ENCODE measurements around the gene METTL14.

DNA sequence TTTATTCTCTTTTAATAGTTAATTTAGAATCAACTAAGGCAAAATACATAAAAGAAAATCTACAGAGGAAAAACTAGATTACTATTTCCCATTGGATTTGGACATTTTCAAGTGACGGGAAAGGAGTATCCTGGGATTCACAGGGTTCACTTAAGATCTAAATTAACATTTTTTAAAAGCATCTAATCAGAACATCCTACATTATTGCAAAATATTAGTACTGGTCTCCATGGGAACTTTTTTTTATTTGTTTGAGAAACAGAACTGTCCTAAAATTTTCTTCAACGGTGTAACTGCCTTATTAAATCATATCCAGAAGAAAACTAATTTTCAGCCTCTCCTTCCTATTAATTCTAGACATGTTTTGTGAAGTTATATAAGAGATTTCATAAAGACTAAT lies 69.7 kb downstream of the METTL14 start:
- TF ChIP-seq CTCF (IDR thresholded peaks at IDR 0.05), result no peak
- no peak for TF ChIP-seq EZH2 (IDR thresholded peaks at IDR 0.05; ENCODE audit: borderline replicate concordance, insufficient read depth, low read depth, low read length, poor library complexity, severe bottlenecking)

Data from B cell (primary cell).